Upper lobe of left lung (tissue), 6 donors: ENCODE results near the gene HPSE2. TPM values are rescaled to one million over a fixed set of nuclear protein-coding genes. Genes with fewer than 3 reads are reported as not detected.
A peak's percentile ranks its signal among the peaks of the same experiment; 100 is the strongest.

Experiments used
- ATAC-seq, 2 donors: fragments of 200-7000 bp; cut with Tn5 transposase; one replicate each; pipeline ENCODE4 v1.9.1; 2022; ENCODE audit warnings: mild to moderate bottlenecking in 2 of 2, moderate library complexity in 2 of 2; ENCODE audit not compliant: low FRiP score in 2 of 2
- DNase-seq, 2 donors: peaks; one replicate each; pipeline ENCODE4 v3.0.0-alpha.2; 2019 to 2020
- H3K27ac ChIP-seq, 4 donors: fragments of 200-600 bp; sonication (generic); one replicate each; pipeline ENCODE4 v1.5.1; 2016 to 2019
- H3K27me3 ChIP-seq, 4 donors: fragments of 200-600 bp; sonication (generic); one replicate each; pipeline ENCODE4 v1.5.1; 2017 to 2019
- H3K36me3 ChIP-seq, 4 donors: fragments of 200-600 bp; sonication (generic); one replicate each; pipeline ENCODE4 v1.5.1; 2016 to 2019
- H3K4me1 ChIP-seq, 4 donors: fragments of 200-600 bp; sonication (generic); one replicate each; pipeline ENCODE4 v1.5.1; 2018 to 2019
- H3K4me3 ChIP-seq, 4 donors: fragments of 200-600 bp; sonication (generic); one replicate each; pipeline ENCODE4 v1.5.1; 2017 to 2019; ENCODE audit warnings: mild to moderate bottlenecking in 2 of 4, moderate library complexity in 1 of 4
- H3K9me3 ChIP-seq, 4 donors: fragments of 200-600 bp; sonication (generic); one replicate each; pipeline ENCODE4 v1.5.1; 2018 to 2019
- EP300 ChIP-seq, 4 donors: sonication (generic); formaldehyde crosslinking; IDR thresholded peaks; one replicate each; pipeline ENCODE4 v1.5.1; 2017; ENCODE audit warnings: antibody characterized with exemption in 4 of 4, control low read depth in 2 of 4
- POLR2A ChIP-seq, 4 donors: fragments of 450-650 bp; IDR thresholded peaks; one replicate each; pipeline ENCODE4 v1.5.1; 2016 to 2017; ENCODE audit warnings: antibody characterized with exemption in 4 of 4, mild to moderate bottlenecking in 2 of 4
- POLR2AphosphoS5 ChIP-seq, 2 donors: sonication (generic); formaldehyde crosslinking; IDR thresholded peaks; one replicate each; pipeline ENCODE4 v1.5.1; 2017; ENCODE audit warnings: antibody characterized with exemption in 2 of 2
- WGBS, 2 donors: methylation state at CpG; one replicate each; pipeline ENCODE4 v1.1.5; 2017 to 2018; 5-methylcytosine and 5-hydroxymethylcytosine counted together
- total RNA-seq, 6 donors: library from RNA; depleted of rRNA in 4 of 6; stranded (reverse); fragments of >200 nt in 4 of 6; gene quantifications; one replicate each; pipeline versions ENCODE4 v1.1.0 to v1.2.1, GENCODE V29; 2016 to 2021
- TF ChIP-seq, protein P1 (sequence below), 6 experiments: fragments of 450-650 bp in 4 of 6; fragments of 200-600 bp in 2 of 6; sonication (generic) in 2 of 6; IDR thresholded peaks; one replicate each; pipeline ENCODE4 v1.5.1; 2016 to 2019; ENCODE audit warnings: antibody characterized with exemption in 6 of 6
- donor health status: DM: no; HTN: no; CAD: no; lungs with moderate emphysema.
- donor health status: DM: no; HTN: yes; CAD: no; lungs with severe emphysema.

The HPSE2 gene
- total RNA-seq, 6 donors from 2014 or later, result 0.15 to 1.1 (median 0.91) TPM; not detected in 1

GRCh38 chr10:99207340-99207739 is 28.3 kb downstream of the HPSE2 start:
- Histone ChIP-seq H3K36me3 (no peaks in the 10 kb centered on the region), H3K27ac (no peak overlapping the region), H3K9me3 (no peaks in the 10 kb centered on the region), H3K4me3 (no peak overlapping the region), H3K27me3 (no peaks in the 10 kb centered on the region), H3K4me1 (no peaks in the 10 kb centered on the region)
- no peak for ATAC-seq
- no peak for TF ChIP-seq EP300 (IDR thresholded peaks at IDR 0.05)
- TF ChIP-seq, protein P1, sequence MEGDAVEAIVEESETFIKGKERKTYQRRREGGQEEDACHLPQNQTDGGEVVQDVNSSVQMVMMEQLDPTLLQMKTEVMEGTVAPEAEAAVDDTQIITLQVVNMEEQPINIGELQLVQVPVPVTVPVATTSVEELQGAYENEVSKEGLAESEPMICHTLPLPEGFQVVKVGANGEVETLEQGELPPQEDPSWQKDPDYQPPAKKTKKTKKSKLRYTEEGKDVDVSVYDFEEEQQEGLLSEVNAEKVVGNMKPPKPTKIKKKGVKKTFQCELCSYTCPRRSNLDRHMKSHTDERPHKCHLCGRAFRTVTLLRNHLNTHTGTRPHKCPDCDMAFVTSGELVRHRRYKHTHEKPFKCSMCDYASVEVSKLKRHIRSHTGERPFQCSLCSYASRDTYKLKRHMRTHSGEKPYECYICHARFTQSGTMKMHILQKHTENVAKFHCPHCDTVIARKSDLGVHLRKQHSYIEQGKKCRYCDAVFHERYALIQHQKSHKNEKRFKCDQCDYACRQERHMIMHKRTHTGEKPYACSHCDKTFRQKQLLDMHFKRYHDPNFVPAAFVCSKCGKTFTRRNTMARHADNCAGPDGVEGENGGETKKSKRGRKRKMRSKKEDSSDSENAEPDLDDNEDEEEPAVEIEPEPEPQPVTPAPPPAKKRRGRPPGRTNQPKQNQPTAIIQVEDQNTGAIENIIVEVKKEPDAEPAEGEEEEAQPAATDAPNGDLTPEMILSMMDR (IDR thresholded peaks at IDR 0.05), result no peak
- no peak for TF ChIP-seq POLR2A (IDR thresholded peaks at IDR 0.05)
- TF ChIP-seq POLR2AphosphoS5 (IDR thresholded peaks at IDR 0.05), result no peak
- WGBS, 2 donors, result 84% methylated on average over 3 of the region's 3 CpGs
- DNase-seq, result no peak

- Histone ChIP-seq H3K27me3 (no peaks in the 10 kb centered on the region), H3K4me1 (no peaks in the 10 kb centered on the region), H3K36me3 (no peaks in the 10 kb centered on the region), H3K4me3 (no peak overlapping the region), H3K27ac (no peak overlapping the region), H3K9me3 (no peaks in the 10 kb centered on the region)
- DNase-seq, result peak in 1 of 2 donors; percentile 34
- ATAC-seq, result peak in 1 of 2 donors; percentile 69
- TF ChIP-seq, protein P1 (IDR thresholded peaks at IDR 0.05), result no peak
- TF ChIP-seq POLR2AphosphoS5 (IDR thresholded peaks at IDR 0.05) (no peak), EP300 (IDR thresholded peaks at IDR 0.05) (no peak), POLR2A (IDR thresholded peaks at IDR 0.05) (no peak)
- 83 to 100% methylated on average over 1 of the region's 3 CpGs for WGBS, 2 donors
These were observed 32.3 kb downstream of the HPSE2 start for GRCh38 chr10:99203310-99203709.

GRCh38 chr10:99172950-99173349 is 62.7 kb downstream of the HPSE2 start:
- Histone ChIP-seq H3K4me1 (no peaks in the 10 kb centered on the region), H3K9me3 (no peaks in the 10 kb centered on the region), H3K36me3 (no peaks in the 10 kb centered on the region), H3K27me3 (no peaks in the 10 kb centered on the region), H3K4me3 (no peak overlapping the region), H3K27ac (no peak overlapping the region)
- ATAC-seq, result no peak
- TF ChIP-seq POLR2A (IDR thresholded peaks at IDR 0.05) (no peak), POLR2AphosphoS5 (IDR thresholded peaks at IDR 0.05) (no peak), EP300 (IDR thresholded peaks at IDR 0.05) (no peak)
- TF ChIP-seq, protein P1 (IDR thresholded peaks at IDR 0.05), result no peak
- no peak for DNase-seq
- 81 to 88% methylated on average over 1 of the region's 1 CpG for WGBS, 2 donors

GRCh38 chr10:99172128-99172738 is 63.4 kb downstream of the HPSE2 start:
- no peak for DNase-seq
- WGBS, 2 donors, result 37 to 49% methylated on average over 5 of the region's 5 CpGs
- no peak for ATAC-seq
- no peak for TF ChIP-seq POLR2A (IDR thresholded peaks at IDR 0.05)
- TF ChIP-seq, protein P1 (IDR thresholded peaks at IDR 0.05), result peak in 4 of 6 experiments; percentile 18 to 41 (median 30)
- no peaks in the 10 kb centered on the region for H3K36me3 ChIP-seq
- no peaks in the 10 kb centered on the region for H3K4me1 ChIP-seq
- no peak overlapping the region for H3K27ac ChIP-seq
- H3K4me3 ChIP-seq, result no peak overlapping the region
- no peaks in the 10 kb centered on the region for H3K27me3 ChIP-seq
- no peaks in the 10 kb centered on the region for H3K9me3 ChIP-seq

DNA sequence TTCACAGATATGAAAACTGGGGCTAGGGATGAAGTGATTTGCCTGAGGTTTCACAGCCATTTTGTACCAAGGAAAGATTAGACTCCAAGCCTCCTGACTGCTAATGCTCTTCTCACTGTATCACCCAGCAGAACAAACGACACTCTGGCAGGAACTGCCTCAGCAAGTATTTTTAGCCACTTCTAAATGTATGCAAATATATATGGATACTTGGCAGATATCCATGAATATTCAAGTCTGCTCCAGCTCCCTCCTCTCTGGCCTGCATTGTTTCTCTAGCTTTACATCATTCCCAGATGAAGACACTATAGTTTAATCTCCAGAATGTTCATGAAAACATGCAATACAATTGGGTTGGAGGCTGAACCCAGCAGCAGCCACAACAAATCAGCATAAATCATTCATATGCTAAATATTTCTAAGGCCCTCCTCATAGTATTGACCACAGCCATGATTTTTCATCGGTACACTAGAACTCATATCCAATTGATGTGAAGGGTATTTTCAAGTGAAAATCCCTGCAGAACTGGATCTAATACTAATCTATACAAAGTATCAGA is 65.5 kb downstream of the HPSE2 start:
- ATAC-seq (no peak), DNase-seq (no peak)
- Histone ChIP-seq H3K27ac (no peak overlapping the region), H3K36me3 (no peaks in the 10 kb centered on the region), H3K4me1 (no peaks in the 10 kb centered on the region), H3K27me3 (no peaks in the 10 kb centered on the region), H3K4me3 (no peak overlapping the region), H3K9me3 (no peaks in the 10 kb centered on the region)
- WGBS, 2 donors, result 42 to 47% methylated on average over 2 of the region's 2 CpGs
- TF ChIP-seq EP300 (IDR thresholded peaks at IDR 0.05), result no peak
- TF ChIP-seq POLR2A (IDR thresholded peaks at IDR 0.05), result no peak
- no peak for TF ChIP-seq POLR2AphosphoS5 (IDR thresholded peaks at IDR 0.05)
- TF ChIP-seq, protein P1 (IDR thresholded peaks at IDR 0.05), result no peak
